ENCODE data around the gene SLC38A8. TPM values are rescaled to one million over a fixed set of nuclear protein-coding genes. Genes with fewer than 3 reads are reported as not detected.

SLC38A8 gene
- total RNA-seq, 1 donor from 2014 or later: not detected

- intact Hi-C loops (cut with micrococcal nuclease): no loop called here
- DNase-seq: no peak
- no peak overlapping the region for H3K4me3 Mint-ChIP-seq
- no peaks in the 10 kb centered on the region for H3K36me3 Mint-ChIP-seq (ENCODE audit: low read depth)
- H3K4me1 Mint-ChIP-seq: no peaks in the 10 kb centered on the region
- no peak overlapping the region for H3K27ac Mint-ChIP-seq
- H3K9me3 Mint-ChIP-seq: peaks cover 4% of the 10 kb centered on the region
- peaks cover 2% of the 10 kb centered on the region for H3K27me3 Mint-ChIP-seq
Measured at GRCh38 chr16:84022644-84023043, 20.0 kb downstream of the SLC38A8 start.

- intact Hi-C loops (cut with micrococcal nuclease): no loop called here
- H3K36me3 Mint-ChIP-seq (ENCODE audit: low read depth): no peaks in the 10 kb centered on the region
- peaks cover 4% of the 10 kb centered on the region for H3K9me3 Mint-ChIP-seq
Measured at GRCh38 chr16:84021488-84021887, 21.1 kb downstream of the SLC38A8 start.

GRCh38 chr16:84020353-84020752, 22.2 kb downstream of the SLC38A8 start:
- Mint-ChIP-seq H3K27ac (no peak overlapping the region), H3K9me3 (peaks cover 4% of the 10 kb centered on the region), H3K4me1 (no peaks in the 10 kb centered on the region), H3K27me3 (no peaks in the 10 kb centered on the region), H3K4me3 (no peak overlapping the region), H3K36me3 (ENCODE audit: low read depth) (no peaks in the 10 kb centered on the region)
- intact Hi-C loops (cut with micrococcal nuclease): no loop called here
- DNase-seq: no peak

More at GRCh38 chr16:84021488-84021887, 21.1 kb downstream of the SLC38A8 start:
- no peak overlapping the region for H3K27ac Mint-ChIP-seq
- H3K4me3 Mint-ChIP-seq: no peak overlapping the region
- H3K27me3 Mint-ChIP-seq: no peaks in the 10 kb centered on the region
- no peaks in the 10 kb centered on the region for H3K4me1 Mint-ChIP-seq
- no peak for DNase-seq

DNA sequence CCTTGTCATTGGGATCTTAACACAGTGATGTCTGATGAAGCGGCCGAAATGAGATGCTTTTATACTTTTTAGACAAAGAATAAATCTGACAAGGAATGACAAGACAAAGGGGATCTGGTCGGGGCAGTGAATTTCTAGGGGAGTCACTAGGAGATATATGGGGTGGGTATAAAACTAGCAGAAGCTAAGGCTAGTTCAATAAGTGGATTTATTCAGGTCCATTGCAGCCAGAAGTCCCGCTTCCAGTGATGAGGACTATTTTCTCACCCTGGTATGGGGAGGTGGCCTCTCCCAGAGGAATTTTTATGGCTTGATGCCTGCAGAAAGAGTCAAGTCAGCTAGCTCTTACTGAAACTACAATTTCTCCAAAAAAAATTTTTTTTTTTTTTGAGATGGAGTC, 23.9 kb downstream of the SLC38A8 start:
- peaks cover 4% of the 10 kb centered on the region for H3K9me3 Mint-ChIP-seq
- H3K27me3 Mint-ChIP-seq: no peaks in the 10 kb centered on the region
- intact Hi-C loops (cut with micrococcal nuclease): no loop called here

GRCh38 chr16:84016477-84016876, 26.1 kb downstream of the SLC38A8 start:
- no peak for DNase-seq
- peaks cover 2% of the 10 kb centered on the region for H3K9me3 Mint-ChIP-seq
- H3K36me3 Mint-ChIP-seq (ENCODE audit: low read depth): no peaks in the 10 kb centered on the region
- H3K4me3 Mint-ChIP-seq: no peak overlapping the region
- no peak overlapping the region for H3K27ac Mint-ChIP-seq
- no peaks in the 10 kb centered on the region for H3K27me3 Mint-ChIP-seq
- intact Hi-C loops (cut with micrococcal nuclease): no loop called here
- peaks cover 3% of the 10 kb centered on the region for H3K4me1 Mint-ChIP-seq

More for the DNA sequence above, 23.9 kb downstream of the SLC38A8 start:
- Mint-ChIP-seq H3K36me3 (ENCODE audit: low read depth) (no peaks in the 10 kb centered on the region), H3K4me3 (no peak overlapping the region), H3K27ac (no peak overlapping the region), H3K4me1 (peaks cover 3% of the 10 kb centered on the region)
- no peak for DNase-seq

DNA sequence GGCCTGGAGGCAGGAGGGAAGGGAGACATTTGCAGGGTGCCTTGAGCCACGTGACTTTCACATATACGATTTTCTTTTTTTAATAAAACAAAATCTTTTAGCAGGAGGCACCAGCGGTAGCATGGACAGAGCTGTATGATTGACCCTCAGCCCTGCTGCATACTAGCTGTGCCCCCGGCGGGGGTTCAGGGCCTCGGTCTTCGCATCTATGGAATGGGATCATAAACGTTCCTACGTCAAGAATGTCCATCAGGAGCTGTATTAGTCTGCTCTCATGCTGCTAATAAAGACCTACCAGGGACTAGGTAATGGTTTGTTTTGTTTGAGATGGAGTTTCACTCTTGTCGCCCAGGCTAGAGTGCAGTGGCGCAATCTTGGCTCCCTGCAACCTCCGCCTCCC, 27.2 kb downstream of the SLC38A8 start:
- Mint-ChIP-seq H3K9me3 (no peaks in the 10 kb centered on the region), H3K4me1 (peaks cover 3% of the 10 kb centered on the region)
- intact Hi-C loops (cut with micrococcal nuclease): no loop called here

DNA sequence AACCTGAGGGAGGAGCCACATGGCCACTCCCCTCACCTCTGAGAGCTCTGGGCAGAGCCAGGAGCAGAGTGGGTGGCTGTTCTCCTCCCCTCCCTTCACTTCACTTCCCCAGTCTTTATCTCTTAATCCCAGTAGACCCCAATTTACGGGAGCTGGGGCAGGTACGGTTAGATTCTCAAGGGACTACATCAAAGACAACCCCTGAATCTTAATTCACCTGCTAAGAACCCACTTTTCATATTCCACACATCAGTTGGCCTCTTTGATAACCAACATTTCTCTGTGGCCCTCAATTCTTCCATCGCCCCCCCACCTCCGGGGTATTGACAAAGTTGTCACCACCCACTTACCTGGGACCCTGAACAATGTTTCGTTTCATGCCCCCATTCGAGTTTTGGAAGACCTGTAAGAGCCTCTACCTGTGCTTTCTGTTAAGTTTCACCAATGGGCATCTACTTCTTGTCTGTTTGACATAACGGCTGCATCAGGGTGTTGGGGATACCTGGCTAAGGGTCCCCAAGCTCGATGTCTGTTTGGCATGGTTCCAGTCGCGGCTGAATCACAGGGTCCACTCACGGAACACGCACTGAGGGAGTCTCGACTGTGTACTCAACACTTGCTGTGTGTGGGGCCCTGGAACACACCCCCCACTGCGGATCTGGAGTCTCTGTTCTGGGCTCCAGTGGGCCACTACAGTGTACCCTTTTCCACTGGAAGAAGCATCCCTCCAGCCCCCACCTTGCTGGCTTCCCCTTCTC, 27.8 kb downstream of the SLC38A8 start:
- Mint-ChIP-seq H3K4me1 (peaks cover 3% of the 10 kb centered on the region), H3K4me3 (no peak overlapping the region), H3K9me3 (no peaks in the 10 kb centered on the region), H3K36me3 (ENCODE audit: low read depth) (no peaks in the 10 kb centered on the region), H3K27ac (no peak overlapping the region), H3K27me3 (no peaks in the 10 kb centered on the region)
- DNase-seq: no peak
- intact Hi-C loops (cut with micrococcal nuclease): no loop called here

More for the DNA sequence above, 27.2 kb downstream of the SLC38A8 start:
- H3K27me3 Mint-ChIP-seq: no peaks in the 10 kb centered on the region
- H3K27ac Mint-ChIP-seq: no peak overlapping the region
- H3K36me3 Mint-ChIP-seq (ENCODE audit: low read depth): no peaks in the 10 kb centered on the region
- H3K4me3 Mint-ChIP-seq: no peak overlapping the region
- no peak for DNase-seq

- H3K9me3 Mint-ChIP-seq: no peaks in the 10 kb centered on the region
Measured at GRCh38 chr16:84013787-84014569, 28.6 kb downstream of the SLC38A8 start.

GRCh38 chr16:84009282-84009681, 33.3 kb downstream of the SLC38A8 start:
- Mint-ChIP-seq H3K27me3 (no peaks in the 10 kb centered on the region), H3K4me1 (peaks cover 1% of the 10 kb centered on the region), H3K27ac (no peak overlapping the region), H3K36me3 (ENCODE audit: low read depth) (no peaks in the 10 kb centered on the region), H3K4me3 (no peak overlapping the region), H3K9me3 (no peaks in the 10 kb centered on the region)
- intact Hi-C loops (cut with micrococcal nuclease): no loop called here
- no peak for DNase-seq

More at GRCh38 chr16:84013787-84014569, 28.6 kb downstream of the SLC38A8 start:
- peaks cover 3% of the 10 kb centered on the region for H3K4me1 Mint-ChIP-seq
- DNase-seq: peak; percentile 87
- H3K27ac Mint-ChIP-seq: no peak overlapping the region
- H3K4me3 Mint-ChIP-seq: no peak overlapping the region
- no peaks in the 10 kb centered on the region for H3K36me3 Mint-ChIP-seq (ENCODE audit: low read depth)
- intact Hi-C loops (cut with micrococcal nuclease): no loop called here
- no peaks in the 10 kb centered on the region for H3K27me3 Mint-ChIP-seq

- DNase-seq: no peak
- intact Hi-C loops (cut with micrococcal nuclease): no loop called here
- Mint-ChIP-seq H3K36me3 (ENCODE audit: low read depth) (no peaks in the 10 kb centered on the region), H3K4me3 (no peak overlapping the region), H3K27ac (no peak overlapping the region), H3K4me1 (no peaks in the 10 kb centered on the region), H3K9me3 (no peaks in the 10 kb centered on the region), H3K27me3 (no peaks in the 10 kb centered on the region)
Measured at GRCh38 chr16:84007965-84008364, 34.6 kb downstream of the SLC38A8 start.

DNA sequence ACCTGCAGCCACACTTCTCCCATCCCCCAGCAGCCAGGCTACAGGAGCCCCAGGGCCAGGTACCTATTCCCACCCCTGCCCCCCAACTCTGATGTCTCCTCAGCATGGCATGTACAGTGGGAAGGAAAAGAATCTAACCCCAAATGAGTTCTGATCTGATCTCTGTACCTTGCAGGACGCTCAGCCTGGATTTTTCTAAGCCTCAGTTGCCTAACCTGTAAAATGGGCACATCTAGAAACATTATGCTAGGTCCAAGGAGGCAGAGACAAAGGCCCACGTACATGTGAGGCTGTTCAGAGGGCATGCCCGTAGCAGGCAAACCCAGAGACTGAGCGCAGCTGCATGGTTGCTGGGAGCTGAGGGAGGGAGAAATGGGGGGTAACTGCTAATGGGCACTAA, 35.1 kb downstream of the SLC38A8 start:
- Mint-ChIP-seq H3K9me3 (no peaks in the 10 kb centered on the region), H3K4me3 (no peak overlapping the region), H3K27ac (no peak overlapping the region), H3K36me3 (ENCODE audit: low read depth) (no peaks in the 10 kb centered on the region), H3K4me1 (no peaks in the 10 kb centered on the region), H3K27me3 (no peaks in the 10 kb centered on the region)
- intact Hi-C loops (cut with micrococcal nuclease): no loop called here
- DNase-seq: no peak

GRCh38 chr16:84005391-84005790, 37.2 kb downstream of the SLC38A8 start:
- no peak for DNase-seq
- Mint-ChIP-seq H3K4me3 (no peak overlapping the region), H3K27ac (no peak overlapping the region), H3K36me3 (ENCODE audit: low read depth) (no peaks in the 10 kb centered on the region), H3K9me3 (no peaks in the 10 kb centered on the region), H3K4me1 (no peaks in the 10 kb centered on the region), H3K27me3 (no peaks in the 10 kb centered on the region)
- intact Hi-C loops (cut with micrococcal nuclease): no loop called here

DNA sequence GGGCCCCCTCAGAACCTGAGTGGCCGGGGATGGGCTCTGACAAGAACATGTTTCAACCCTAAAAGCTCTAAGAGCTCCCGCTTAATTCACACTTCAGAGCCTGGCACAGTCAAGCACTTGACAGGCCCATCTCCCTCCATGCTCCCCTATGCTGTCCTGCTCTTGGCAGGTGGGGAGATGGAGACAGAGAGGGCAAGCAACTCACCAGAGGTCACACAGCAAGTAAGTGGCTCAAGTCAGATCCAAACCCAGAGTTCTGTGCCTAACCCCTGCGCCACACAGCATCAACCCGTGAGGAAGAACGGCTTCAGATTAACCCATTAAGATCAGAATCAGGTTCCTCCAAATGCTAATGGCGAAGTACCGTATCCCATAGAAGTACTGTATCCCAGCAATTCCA, 38.2 kb downstream of the SLC38A8 start:
- Mint-ChIP-seq H3K9me3 (no peaks in the 10 kb centered on the region), H3K27me3 (no peaks in the 10 kb centered on the region), H3K27ac (no peak overlapping the region), H3K4me3 (no peak overlapping the region), H3K36me3 (ENCODE audit: low read depth) (no peaks in the 10 kb centered on the region), H3K4me1 (no peaks in the 10 kb centered on the region)
- DNase-seq: no peak
- intact Hi-C loops (cut with micrococcal nuclease): no loop called here

GRCh38 chr16:84003038-84003437, 39.6 kb downstream of the SLC38A8 start:
- Mint-ChIP-seq H3K36me3 (ENCODE audit: low read depth) (no peaks in the 10 kb centered on the region), H3K4me1 (no peaks in the 10 kb centered on the region), H3K4me3 (no peak overlapping the region), H3K27me3 (no peaks in the 10 kb centered on the region), H3K9me3 (no peaks in the 10 kb centered on the region), H3K27ac (no peak overlapping the region)
- intact Hi-C loops (cut with micrococcal nuclease): no loop called here
- no peak for DNase-seq
